CD4-positive, alpha-beta T cell (primary cell): ENCODE results near the gene ENTPD5. TPM values are rescaled to one million over a fixed set of nuclear protein-coding genes. Genes with fewer than 3 reads are reported as not detected.

Experiments used
- ATAC-seq: fragments of 200-7000 bp; cut with Tn5 transposase; one replicate; pipeline ENCODE4 v1.10.0; 2022; ENCODE audit warnings: mild to moderate bottlenecking; ENCODE audit not compliant: poor library complexity
- CTCF ChIA-PET: fragments of 350-600 bp; sonication (Branson Sonifier 250); formaldehyde crosslinking; loops from one replicate; lab custom pipeline; 2021; ENCODE audit warnings: antibody characterized with exemption, inconsistent platforms; lab: Charles Lee
- POLR2A ChIA-PET: fragments of 350-600 bp; sonication (Branson Sonifier 250); formaldehyde crosslinking; loops from one replicate; lab custom pipeline; 2021; ENCODE audit warnings: antibody characterized with exemption, inconsistent platforms; lab: Charles Lee
- DNase-seq, 14 experiments: peaks; one replicate each; pipeline ENCODE4 v3.0.0-alpha.2; 2013 to 2020; ENCODE audit warnings: mixed read lengths in 2 of 14
- H3K27ac ChIP-seq, 2 donors: one replicate each; pipeline versions ENCODE4 v1.5.1 to v1.7.0; 2013; ENCODE audit warnings: low read length in 2 of 2, low read depth in 1 of 2, mild to moderate bottlenecking in 1 of 2
- H3K27me3 ChIP-seq, 2 experiments: 1 replicate in 1 of 2; 2 replicates in 1 of 2; pipeline versions ENCODE4 v1.6.1 to v1.7.0; 2013; ENCODE audit warnings: low read length in 2 of 2, control low read depth in 1 of 2, mild to moderate bottlenecking in 1 of 2, moderate library complexity in 1 of 2; ENCODE audit not compliant: insufficient read depth in 2 of 2, control insufficient read depth in 1 of 2
- H3K36me3 ChIP-seq: one replicate; pipeline ENCODE4 v1.6.1; 2013; ENCODE audit warnings: low read length, control low read depth; ENCODE audit not compliant: insufficient read depth
- H3K4me1 ChIP-seq: one replicate; pipeline ENCODE4 v1.6.1; 2013; ENCODE audit warnings: low read length, control low read depth; ENCODE audit not compliant: insufficient read depth
- H3K4me3 ChIP-seq: one replicate; pipeline ENCODE4 v1.5.1; 2013; ENCODE audit warnings: mild to moderate bottlenecking, low read length, moderate library complexity
- H3K9me3 ChIP-seq, 2 experiments: 1 replicate in 1 of 2; 2 replicates in 1 of 2; pipeline versions ENCODE4 v1.6.1 to v1.7.0; 2013; ENCODE audit warnings: low read length in 2 of 2, mild to moderate bottlenecking in 2 of 2, control low read depth in 1 of 2, moderate library complexity in 1 of 2; ENCODE audit not compliant: control insufficient read depth in 1 of 2, insufficient read depth in 1 of 2
- H3K27ac Mint-ChIP-seq: one replicate; pipeline ENCODE4 v1.8.0; 2020; ENCODE audit warnings: mixed read lengths
- H3K27me3 Mint-ChIP-seq: one replicate; pipeline ENCODE4 v1.8.0; 2021; ENCODE audit warnings: mixed read lengths
- H3K36me3 Mint-ChIP-seq: one replicate; pipeline ENCODE4 v1.8.0; 2021; ENCODE audit warnings: low read depth, mixed read lengths
- H3K4me1 Mint-ChIP-seq: one replicate; pipeline ENCODE4 v1.8.0; 2021; ENCODE audit warnings: low read depth, mixed read lengths
- H3K4me3 Mint-ChIP-seq: one replicate; pipeline ENCODE4 v1.8.0; 2020; ENCODE audit warnings: mild to moderate bottlenecking, mixed read lengths
- H3K9me3 Mint-ChIP-seq: one replicate; pipeline ENCODE4 v1.8.0; 2020; ENCODE audit warnings: mixed read lengths
- CTCF ChIP-seq: fragments of 200-600 bp; IDR thresholded peaks from one replicate; pipeline ENCODE4 v1.8.0; 2022; ENCODE audit warnings: antibody characterized with exemption, mild to moderate bottlenecking
- intact Hi-C, 2 experiments: fragments of 100-400 bp; cut with DNase I in 1 of 2; cut with micrococcal nuclease in 1 of 2; formaldehyde crosslinking; loops; one replicate each; pipeline versions ENCODE4 v1.15.1 to v1.9.0; 2023 to 2025; cut with DNase I, micrococcal nuclease
- polyA plus RNA-seq, 2 donors: library from polyadenylated mRNA; unstranded; fragments of 120-200 nt; gene quantifications; one replicate each; pipeline ENCODE4 v1.2.1, GENCODE V29; 2013
- total RNA-seq, 174 experiments: library from RNA in 2 of 174; stranded (reverse) in 2 of 174; gene quantifications; one replicate each; pipeline ENCODE4 v1.2.3 and lab custom pipeline; 2021 to 2026

The ENTPD5 gene
- total RNA-seq (1 to 10 TPM; 5.5 to 7.1 TPM), total RNA-seq (lab: John Stamatoyannopoulos, UW) (4.7 to 32.4 (median 16.3) reads per million in 172 experiments)
- 8.1 TPM for polyA plus RNA-seq (2013, experiment 1 of 2)
- 8.4 TPM for polyA plus RNA-seq (2013, experiment 2 of 2)

DNA sequence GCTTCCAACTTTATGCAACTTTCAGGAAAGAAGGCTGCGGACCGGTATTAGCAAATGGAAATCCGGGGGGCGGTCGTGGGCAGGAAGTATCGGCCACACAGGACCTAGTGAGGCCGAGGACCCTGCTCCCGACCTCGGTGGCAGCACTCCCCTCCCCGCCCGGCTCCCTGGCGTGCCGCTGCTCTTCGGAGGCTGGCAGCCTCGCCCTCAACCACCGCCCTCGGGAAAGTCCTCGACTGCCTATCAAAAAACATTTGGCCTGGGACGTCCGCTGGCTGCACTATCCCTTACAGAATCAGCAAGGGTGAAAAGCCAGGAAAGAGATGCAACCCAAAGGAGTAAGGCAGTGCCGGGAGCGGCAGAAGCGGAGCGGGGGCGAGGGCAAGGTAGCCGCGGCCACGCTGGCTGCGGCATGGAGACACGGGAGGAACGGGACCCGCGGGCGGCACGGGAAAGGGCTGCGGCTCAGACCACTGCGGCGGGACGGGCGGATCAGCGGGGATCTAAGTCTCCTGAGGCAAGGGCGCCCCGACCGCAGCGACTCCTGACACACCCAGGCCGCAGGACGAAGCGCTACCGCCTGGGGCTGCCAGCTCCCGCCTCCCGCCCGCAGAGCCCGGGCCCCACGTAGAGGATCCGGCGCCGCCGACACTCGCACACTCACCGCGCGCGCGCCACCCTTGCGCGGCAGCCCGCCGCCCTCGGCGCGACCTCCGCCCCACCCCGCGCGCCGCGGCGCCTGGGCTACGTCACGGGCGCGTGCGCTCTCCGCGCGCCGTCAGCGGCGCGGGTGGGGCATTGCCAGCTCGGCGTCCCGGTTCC, at the start of gene ENTPD5, which contains the start of gene BBOF1:
TSS of gene ENTPD5 (minus strand) at position 703 of the 822 bp plus-strand sequence. CDS start 31,186 bp downstream, outside the sequence.
TSS of gene BBOF1 (plus strand) at position 764 of the 822 bp plus-strand sequence. CDS start 130 bp downstream, outside the sequence.
- H3K4me1 ChIP-seq = peaks cover 16% of the 10 kb centered on the region
- ChIA-PET CTCF (interaction anchor here (1.2 kb wide), 2 partner anchors 17 to 69 kb away, joined by 3 read pairs; partner anchors contain the start of gene FAM161B), POLR2A (interaction anchor here (0.6 to 1.5 kb wide), 12 partner anchors 8 to 961 kb away, joined by 3 to 14 read pairs (median 4); partner anchors contain the start of genes ACOT4, ALDH6A1, COQ6 and FAM161B)
- TF ChIP-seq CTCF = no peak
- Mint-ChIP-seq H3K27ac (peak within 1 kb of the TSS; percentile 95), H3K9me3 (no peaks in the 10 kb centered on the region), H3K36me3 (no peaks in the 10 kb centered on the region), H3K4me3 (peak within 1 kb of the TSS; percentile 98), H3K27me3 (no peaks in the 10 kb centered on the region), H3K4me1 (peaks cover 22% of the 10 kb centered on the region)
- no peaks in the 10 kb centered on the region for H3K27me3 ChIP-seq
- intact Hi-C loops = loop anchor here (1.0 to 5.0 kb wide), 6 partner anchors 66 to 474 kb away; partner anchors contain the start of genes ALDH6A1 (in 2 of the 2), LIN52 (in 2 of the 2), PNMA1 (in 2 of the 2) and COQ6 (in 1 of the 2)
- ATAC-seq = peak; percentile 93
- DNase-seq = peak; percentile 68 to 96 (median 84)
- H3K4me3 ChIP-seq = peak within 1 kb of the TSS; percentile 89
- H3K36me3 ChIP-seq = no peaks in the 10 kb centered on the region
- no peaks in the 10 kb centered on the region for H3K9me3 ChIP-seq
- H3K27ac ChIP-seq = peak within 1 kb of the TSS; percentile 75 to 87

- no peak overlapping the region for H3K4me3 Mint-ChIP-seq
- H3K27me3 Mint-ChIP-seq = no peaks in the 10 kb centered on the region
- H3K4me3 ChIP-seq = no peak overlapping the region
- no peak for DNase-seq
- H3K27ac Mint-ChIP-seq = no peak overlapping the region
- no peaks in the 10 kb centered on the region for H3K9me3 Mint-ChIP-seq
- H3K36me3 ChIP-seq = peaks cover 34% of the 10 kb centered on the region
- no peak for ATAC-seq
- H3K36me3 Mint-ChIP-seq = peaks cover 73% of the 10 kb centered on the region
- no peaks in the 10 kb centered on the region for H3K27me3 ChIP-seq
- ChIA-PET CTCF (interaction anchor here (1.6 kb wide), 1 partner anchor 27 kb away, joined by 3 read pairs; no protein-coding TSS in a partner anchor), POLR2A (interaction anchor here (0.6 kb wide), 1 partner anchor 307 kb away, joined by 3 read pairs; no protein-coding TSS in a partner anchor)
- H3K4me1 ChIP-seq = no peaks in the 10 kb centered on the region
- H3K27ac ChIP-seq = no peak overlapping the region
- H3K9me3 ChIP-seq = no peaks in the 10 kb centered on the region
- H3K4me1 Mint-ChIP-seq = no peaks in the 10 kb centered on the region
- no peak for TF ChIP-seq CTCF
- intact Hi-C loops = no loop called here
Observed at GRCh38 chr14:74065746-74066575, 46.9 kb upstream of the ENTPD5 start.

- no peak for ATAC-seq
- no peak overlapping the region for H3K4me3 Mint-ChIP-seq
- no peak overlapping the region for H3K27ac Mint-ChIP-seq
Observed at GRCh38 chr14:74064883-74065282, 45.8 kb upstream of the ENTPD5 start.

More at GRCh38 chr14:74064883-74065282, 45.8 kb upstream of the ENTPD5 start:
- H3K27me3 Mint-ChIP-seq = no peaks in the 10 kb centered on the region
- no peaks in the 10 kb centered on the region for H3K9me3 ChIP-seq
- no peaks in the 10 kb centered on the region for H3K9me3 Mint-ChIP-seq
- H3K36me3 ChIP-seq = peaks cover 38% of the 10 kb centered on the region
- H3K4me3 ChIP-seq = no peak overlapping the region
- no peak overlapping the region for H3K27ac ChIP-seq
- intact Hi-C loops = no loop called here
- H3K27me3 ChIP-seq = no peaks in the 10 kb centered on the region
- ChIA-PET POLR2A (no interaction called here), CTCF (interaction anchor here (0.6 to 1.6 kb wide), 2 partner anchors 23 to 26 kb away, joined by 3 to 4 read pairs; no protein-coding TSS in a partner anchor)
- no peak for DNase-seq
- H3K4me1 Mint-ChIP-seq = no peaks in the 10 kb centered on the region
- TF ChIP-seq CTCF = no peak
- H3K4me1 ChIP-seq = no peaks in the 10 kb centered on the region
- H3K36me3 Mint-ChIP-seq = peaks cover 73% of the 10 kb centered on the region
